Head of caudate nucleus (tissue), 42 donors: ENCODE results near the gene BMERB1.
"Not testable (repeated sequence)": the region's sequence is repeated elsewhere in the genome, so short reads cannot be mapped to it uniquely, and the experiment has no call there.

Experiments
- DNase-seq, 42 donors: peaks; one replicate each; pipeline versions ENCODE4 v3.0.0 to v3.0.0-alpha.2; 2020 to 2021; ENCODE audit warnings: mixed read lengths in 7 of 42
- intact Hi-C: fragments of 100-400 bp; cut with DNase I; formaldehyde crosslinking; loops from one replicate; pipeline ENCODE4 v1.15.0; 2022

BMERB1 gene

GRCh38 chr16:15573274-15573895 lies 139.0 kb downstream of the BMERB1 start:
- DNase-seq: no peak
- intact Hi-C loops: no loop called here

GRCh38 chr16:15573896-15574613 lies 139.7 kb downstream of the BMERB1 start:
- DNase-seq, intact Hi-C loops: not testable (repeated sequence)

GRCh38 chr16:15574614-15574948 lies 140.2 kb downstream of the BMERB1 start:
- DNase-seq: no peak
- intact Hi-C loops: no loop called here

DNA sequence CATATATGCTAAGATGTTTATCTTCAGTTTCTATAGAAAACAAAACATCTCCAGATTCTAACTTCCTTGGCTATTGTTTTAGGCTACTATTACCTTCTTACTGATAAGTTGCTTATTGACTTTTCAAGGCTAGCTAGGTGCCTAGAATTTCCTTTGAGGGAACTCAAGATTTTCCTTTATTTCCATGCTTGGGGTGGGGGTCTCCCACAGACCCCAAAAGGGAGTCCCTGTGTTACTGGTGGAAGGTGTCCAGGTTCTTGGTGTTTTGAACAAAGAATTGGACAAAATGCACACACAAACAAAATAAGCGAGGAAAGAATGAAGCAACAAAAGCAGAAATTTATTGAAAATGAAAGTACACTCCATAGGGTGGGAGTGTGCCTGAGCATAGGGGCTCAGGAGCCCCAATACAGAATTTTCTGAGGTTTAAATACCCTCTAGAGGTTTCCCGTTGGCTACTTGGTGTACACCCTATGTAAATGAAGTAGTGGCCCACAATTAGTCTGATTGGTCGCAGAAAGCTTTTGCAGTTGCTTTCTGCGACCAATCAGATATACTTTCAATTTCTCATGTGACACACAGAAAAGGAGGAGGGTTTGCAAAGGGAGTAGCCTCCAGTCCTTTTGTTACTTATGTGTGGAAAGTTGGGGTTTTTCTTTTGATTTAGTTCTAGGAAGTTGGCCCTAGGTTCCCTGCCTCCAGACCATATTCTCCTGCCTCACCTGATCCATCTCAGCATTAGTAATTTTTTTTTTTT lies 141.1 kb downstream of the BMERB1 start:
- DNase-seq: no peak
- intact Hi-C loops: no loop called here

- DNase-seq: no peak
- intact Hi-C loops: no loop called here
Measured at GRCh38 chr16:15576960-15577958, 142.9 kb downstream of the BMERB1 start.

- DNase-seq: no peak
- intact Hi-C loops: no loop called here
Measured at GRCh38 chr16:15578824-15579223, 144.4 kb downstream of the BMERB1 start.

DNA sequence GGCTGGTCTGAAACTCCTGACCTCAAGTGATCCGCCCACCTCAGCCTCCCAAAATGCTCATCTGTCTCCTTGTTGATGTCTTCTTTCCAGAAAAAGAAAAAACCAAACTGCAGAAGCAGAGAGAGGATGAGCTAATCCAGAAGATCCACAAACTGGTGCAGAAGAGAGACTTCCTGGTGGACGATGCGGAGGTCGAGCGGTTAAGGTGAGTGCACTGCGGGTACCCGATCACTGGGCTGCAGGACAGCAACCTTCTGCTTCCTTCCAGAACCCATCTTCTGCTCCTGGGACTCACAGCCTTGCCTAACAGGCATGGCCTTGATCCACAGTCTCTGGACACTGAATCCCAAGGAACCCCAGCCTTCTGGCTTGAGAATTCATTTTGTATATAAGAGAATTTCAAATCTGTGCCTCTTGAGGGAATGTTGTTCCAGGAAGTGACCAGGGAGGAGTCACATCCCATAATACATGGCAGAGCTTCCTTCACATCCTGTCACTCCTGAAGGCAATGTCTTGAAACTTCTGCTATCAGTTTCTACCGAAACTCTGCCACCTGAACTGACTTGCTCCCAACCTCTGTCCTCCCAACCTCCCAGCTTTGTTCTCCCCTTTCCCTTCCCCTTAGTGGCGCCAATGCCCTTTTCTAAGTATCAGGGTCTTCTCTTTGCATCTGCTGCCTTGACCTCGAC lies 146.9 kb downstream of the BMERB1 start:
- intact Hi-C loops: no loop called here
- DNase-seq: no peak

GRCh38 chr16:15583526-15583925 lies 149.1 kb downstream of the BMERB1 start:
- DNase-seq: no peak
- intact Hi-C loops: no loop called here

GRCh38 chr16:15585956-15586355 lies 151.6 kb downstream of the BMERB1 start:
- DNase-seq: no peak
- intact Hi-C loops: no loop called here

DNA sequence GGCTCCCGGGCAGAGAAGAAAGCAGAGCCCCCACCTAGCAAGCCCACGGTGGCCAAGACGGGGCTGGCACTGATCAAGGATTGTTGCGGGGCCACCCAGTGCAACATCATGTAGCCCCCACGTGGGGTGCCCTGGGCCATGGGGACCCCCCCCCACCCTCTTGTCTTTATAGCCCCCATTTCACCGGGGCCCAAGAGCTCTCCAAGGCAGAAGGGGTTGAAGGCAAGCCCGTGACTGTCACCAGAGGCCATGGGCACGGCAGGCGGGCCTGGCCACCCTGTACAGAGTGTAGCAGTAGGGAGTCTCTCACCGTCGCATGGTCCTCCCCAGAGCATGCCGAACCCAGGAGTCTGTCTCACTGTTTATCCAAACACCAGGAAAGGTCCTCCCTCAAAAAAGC lies 152.3 kb downstream of the BMERB1 start:
- no peak for DNase-seq
- intact Hi-C loops: no loop called here

DNA sequence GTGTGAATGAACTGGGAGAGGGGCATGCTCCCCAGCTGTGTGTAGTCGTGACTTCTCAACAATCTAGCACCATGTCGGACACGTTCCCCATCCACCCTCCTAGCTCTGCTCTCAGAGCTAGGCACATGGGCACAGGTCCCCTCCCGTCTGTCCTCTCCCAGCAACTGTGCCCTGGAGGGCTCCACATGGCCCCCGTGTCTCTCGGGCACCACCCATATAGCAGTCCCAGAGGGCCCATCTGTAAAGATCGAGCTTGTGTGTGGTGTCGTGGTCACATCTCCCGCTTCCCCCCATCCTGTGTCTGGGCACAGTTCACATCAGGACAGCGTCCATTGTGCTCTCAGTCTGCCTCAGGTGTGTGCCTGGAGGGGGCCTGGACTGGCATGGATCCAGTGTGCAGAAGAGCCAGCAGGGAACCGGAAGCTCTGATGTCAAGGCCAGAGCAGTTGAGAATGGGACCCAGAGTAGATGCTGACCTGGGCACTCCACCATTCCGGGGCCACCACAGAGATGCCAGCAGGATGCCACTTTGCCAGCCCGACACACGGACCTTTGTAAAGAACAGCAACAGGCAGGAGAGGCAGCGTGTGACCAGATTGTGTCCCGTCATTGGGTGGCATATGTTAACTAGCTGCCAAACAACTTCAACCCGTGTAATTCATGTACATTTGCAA lies 152.9 kb downstream of the BMERB1 start:
- DNase-seq: no peak
- intact Hi-C loops: no loop called here

DNA sequence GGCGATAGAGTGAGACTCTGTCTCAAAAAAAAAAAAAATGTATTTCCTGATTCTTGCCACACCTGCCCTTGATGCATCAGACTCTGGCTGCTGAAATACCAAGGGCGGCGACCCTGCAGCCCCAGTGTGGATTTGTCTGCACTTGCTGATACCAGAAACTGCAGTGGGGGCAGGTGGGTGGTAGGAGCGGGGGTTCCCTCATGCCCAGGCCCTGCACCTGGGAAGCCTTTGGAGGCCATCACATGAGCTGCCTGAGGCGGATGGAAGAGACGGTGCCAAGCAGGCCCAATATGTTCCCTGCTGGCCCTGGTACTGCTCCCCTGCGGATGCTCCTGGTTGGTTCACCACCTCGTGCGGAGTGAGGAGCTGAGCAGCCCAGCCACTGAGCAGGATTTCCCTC lies 157.9 kb downstream of the BMERB1 start:
- intact Hi-C loops: no loop called here
- no peak for DNase-seq

- no peak for DNase-seq
- intact Hi-C loops: no loop called here
Measured at GRCh38 chr16:15593235-15593634, 158.8 kb downstream of the BMERB1 start.

GRCh38 chr16:15594711-15595320 lies 160.4 kb downstream of the BMERB1 start:
- no peak for DNase-seq

GRCh38 chr16:15597135-15597534 lies 162.7 kb downstream of the BMERB1 start:
- no peak for DNase-seq
- intact Hi-C loops: no loop called here

More at GRCh38 chr16:15594711-15595320, 160.4 kb downstream of the BMERB1 start:
- intact Hi-C loops: no loop called here

GRCh38 chr16:15597822-15598647 lies 163.6 kb downstream of the BMERB1 start:
- intact Hi-C loops: no loop called here
- DNase-seq: peak in 3 of 42 donors; percentile 9 to 23 (median 16)
